ENCODE results near the gene S100A13. TPM values are rescaled to one million over a fixed set of nuclear protein-coding genes. Genes with fewer than 3 reads are reported as not detected.
A peak's percentile ranks its signal among the peaks of the same experiment; 100 is the strongest.
"Not testable (repeated sequence)": the region's sequence is repeated elsewhere in the genome, so short reads cannot be mapped to it uniquely, and the experiment has no call there.

S100A13 gene
- total and polyA plus RNA-seq, 2 donors (not counting 1 experiment from before 2014, with no cell fraction given), result 172 to 399 TPM

- TF ChIP-seq CTCF (conservative IDR thresholded peaks at IDR 0.05 in 1 of 2, IDR thresholded peaks at IDR 0.05 in 1 of 2; ENCODE audit: low read depth in 1 of 2, low read length in 2 of 2), result peak; percentile 17 to 25
- no peak for TF ChIP-seq EZH2 (IDR thresholded peaks at IDR 0.05; ENCODE audit: low read length, missing control alignments)
- H2AFZ ChIP-seq (ENCODE audit: low read length), result peak within 1 kb of the TSS; percentile 68
- no peaks in the 10 kb centered on the region for H4K20me1 ChIP-seq (ENCODE audit: control insufficient read depth, extremely low read depth, insufficient read depth, low read length)
- H3K9ac ChIP-seq (ENCODE audit: insufficient read depth, low read length), result peak within 1 kb of the TSS; percentile 92
- H3K4me2 ChIP-seq (ENCODE audit: extremely low read depth, insufficient read depth, low read length), result peak within 1 kb of the TSS; percentile 93
- H3K4me1 ChIP-seq (ENCODE audit: control insufficient read depth, extremely low read depth, insufficient read depth, low read length), result peaks cover 9% of the 10 kb centered on the region
- H3K4me3 ChIP-seq (replicated peaks in 1 of 4; ENCODE audit: control extremely low read depth in 1 of 4, insufficient read depth in 1 of 4, low read depth in 3 of 4, low read length in 4 of 4), result peak within 1 kb of the TSS; percentile 96 to 100 (median 99)
- no peaks in the 10 kb centered on the region for H3K9me3 ChIP-seq (ENCODE audit: control insufficient read depth, insufficient read depth, low read depth, low read length)
- H3K27me3 ChIP-seq (ENCODE audit: control insufficient read depth, insufficient read depth, low read length), result no peaks in the 10 kb centered on the region
- peak within 1 kb of the TSS; percentile 94 for H3K27ac ChIP-seq (ENCODE audit: insufficient read depth, low read length)
- peak; percentile 100 for DNase-seq (ENCODE audit: low read depth in 2 of 2)
- peaks cover 32% of the 10 kb centered on the region for H3K79me2 ChIP-seq (ENCODE audit: control insufficient read depth, insufficient read depth, low read length)
- H3K36me3 ChIP-seq (ENCODE audit: control insufficient read depth, insufficient read depth, low read length), result peaks cover 11% of the 10 kb centered on the region
These were observed 43.7 kb upstream of the S100A13 start, which contains the start of gene ILF2 for GRCh38 chr1:153670859-153671627. Gene ILF2 (minus strand): TSS chr1:153670993. CDS start chr1:153670922, 71 bp downstream.

- Histone ChIP-seq H3K79me2 (ENCODE audit: control insufficient read depth, insufficient read depth, low read length) (peaks cover 32% of the 10 kb centered on the region), H3K4me1 (ENCODE audit: control insufficient read depth, extremely low read depth, insufficient read depth, low read length) (peaks cover 9% of the 10 kb centered on the region), H3K36me3 (ENCODE audit: control insufficient read depth, insufficient read depth, low read length) (peaks cover 11% of the 10 kb centered on the region), H4K20me1 (ENCODE audit: control insufficient read depth, extremely low read depth, insufficient read depth, low read length) (no peaks in the 10 kb centered on the region), H3K4me2 (ENCODE audit: extremely low read depth, insufficient read depth, low read length) (peak overlapping the region; percentile 93), H3K4me3 (replicated peaks in 1 of 4; ENCODE audit: control extremely low read depth in 1 of 4, insufficient read depth in 1 of 4, low read depth in 3 of 4, low read length in 4 of 4) (peak overlapping the region; percentile 96 to 100 (median 99)), H2AFZ (ENCODE audit: low read length) (peak overlapping the region; percentile 68), H3K9ac (ENCODE audit: insufficient read depth, low read length) (peak overlapping the region; percentile 92), H3K27me3 (ENCODE audit: control insufficient read depth, insufficient read depth, low read length) (no peaks in the 10 kb centered on the region), H3K9me3 (ENCODE audit: control insufficient read depth, insufficient read depth, low read depth, low read length) (no peaks in the 10 kb centered on the region), H3K27ac (ENCODE audit: insufficient read depth, low read length) (peak overlapping the region; percentile 94)
- no peak for DNase-seq (ENCODE audit: low read depth in 2 of 2)
- TF ChIP-seq CTCF (conservative IDR thresholded peaks at IDR 0.05 in 1 of 2, IDR thresholded peaks at IDR 0.05 in 1 of 2; ENCODE audit: low read depth in 1 of 2, low read length in 2 of 2) (no peak), EZH2 (IDR thresholded peaks at IDR 0.05; ENCODE audit: low read length, missing control alignments) (no peak)
These were observed 43.1 kb upstream of the S100A13 start for GRCh38 chr1:153670257-153670858.

GRCh38 chr1:153669606-153670005 lies 42.3 kb upstream of the S100A13 start:
- peaks cover 9% of the 10 kb centered on the region for H3K4me1 ChIP-seq (ENCODE audit: control insufficient read depth, extremely low read depth, insufficient read depth, low read length)
- H2AFZ ChIP-seq (ENCODE audit: low read length), result no peak overlapping the region
- H3K27ac ChIP-seq (ENCODE audit: insufficient read depth, low read length), result peak overlapping the region; percentile 94
- H3K79me2 ChIP-seq (ENCODE audit: control insufficient read depth, insufficient read depth, low read length), result peaks cover 32% of the 10 kb centered on the region
- H3K9me3 ChIP-seq (ENCODE audit: control insufficient read depth, insufficient read depth, low read depth, low read length), result no peaks in the 10 kb centered on the region
- TF ChIP-seq EZH2 (IDR thresholded peaks at IDR 0.05; ENCODE audit: low read length, missing control alignments) (no peak), CTCF (conservative IDR thresholded peaks at IDR 0.05 in 1 of 2, IDR thresholded peaks at IDR 0.05 in 1 of 2; ENCODE audit: low read depth in 1 of 2, low read length in 2 of 2) (no peak)
- no peaks in the 10 kb centered on the region for H4K20me1 ChIP-seq (ENCODE audit: control insufficient read depth, extremely low read depth, insufficient read depth, low read length)
- no peak for DNase-seq (ENCODE audit: low read depth in 2 of 2)
- H3K27me3 ChIP-seq (ENCODE audit: control insufficient read depth, insufficient read depth, low read length), result no peaks in the 10 kb centered on the region
- peak overlapping the region; percentile 93 for H3K4me2 ChIP-seq (ENCODE audit: extremely low read depth, insufficient read depth, low read length)
- H3K9ac ChIP-seq (ENCODE audit: insufficient read depth, low read length), result no peak overlapping the region
- H3K4me3 ChIP-seq (replicated peaks in 1 of 4; ENCODE audit: control extremely low read depth in 1 of 4, insufficient read depth in 1 of 4, low read depth in 3 of 4, low read length in 4 of 4), result peak overlapping the region; percentile 96 to 100 (median 99)
- H3K36me3 ChIP-seq (ENCODE audit: control insufficient read depth, insufficient read depth, low read length), result peaks cover 14% of the 10 kb centered on the region

- H3K4me1 ChIP-seq (ENCODE audit: control insufficient read depth, extremely low read depth, insufficient read depth, low read length), result peaks cover 13% of the 10 kb centered on the region
- not testable (repeated sequence) for H3K27me3 ChIP-seq (ENCODE audit: control insufficient read depth, insufficient read depth, low read length); H3K9ac ChIP-seq (ENCODE audit: insufficient read depth, low read length); H3K9me3 ChIP-seq (ENCODE audit: control insufficient read depth, insufficient read depth, low read depth, low read length); DNase-seq (ENCODE audit: low read depth in 2 of 2); H3K4me3 ChIP-seq (replicated peaks in 1 of 4; ENCODE audit: control extremely low read depth in 1 of 4, insufficient read depth in 1 of 4, low read depth in 3 of 4, low read length in 4 of 4); H3K27ac ChIP-seq (ENCODE audit: insufficient read depth, low read length); H2AFZ ChIP-seq (ENCODE audit: low read length); H3K4me2 ChIP-seq (ENCODE audit: extremely low read depth, insufficient read depth, low read length); H4K20me1 ChIP-seq (ENCODE audit: control insufficient read depth, extremely low read depth, insufficient read depth, low read length)
- H3K79me2 ChIP-seq (ENCODE audit: control insufficient read depth, insufficient read depth, low read length), result peaks cover 32% of the 10 kb centered on the region
- peaks cover 16% of the 10 kb centered on the region for H3K36me3 ChIP-seq (ENCODE audit: control insufficient read depth, insufficient read depth, low read length)
These were observed 41.4 kb upstream of the S100A13 start for GRCh38 chr1:153668672-153669071.

Data from fibroblast of lung (primary cell).